ENCODE measurements around the gene PRSS2. TPM values are rescaled to one million over a fixed set of nuclear protein-coding genes. Genes with fewer than 3 reads are reported as not detected.

The PRSS2 gene
- total and polyA plus RNA-seq, 2 donors (not counting 1 experiment from before 2014, with no cell fraction given): not detected

DNA sequence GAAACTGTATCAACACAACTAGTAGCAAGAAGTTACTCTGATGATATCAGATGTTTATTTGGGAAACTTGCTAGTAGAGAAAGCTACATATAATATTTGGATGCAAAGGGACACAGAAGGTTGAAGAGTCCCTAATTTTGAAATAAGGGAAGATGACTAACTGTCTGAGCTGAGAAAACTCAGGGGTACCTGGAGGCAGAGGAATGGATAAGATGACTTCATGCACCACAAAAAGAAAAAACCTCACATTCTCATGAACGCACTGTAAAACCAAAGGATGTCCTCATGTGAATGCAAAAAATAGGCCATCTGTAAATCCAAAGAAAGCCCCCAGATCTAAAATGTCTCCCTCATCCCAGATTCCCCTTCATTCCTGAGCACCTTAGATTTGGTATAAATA lies 29.3 kb downstream of the PRSS2 start:
- H3K4me3 ChIP-seq (replicated peaks in 1 of 4; ENCODE audit: control extremely low read depth in 1 of 4, insufficient read depth in 1 of 4, low read depth in 3 of 4, low read length in 4 of 4): no peak overlapping the region
- H3K9me3 ChIP-seq (ENCODE audit: control insufficient read depth, insufficient read depth, low read depth, low read length): no peaks in the 10 kb centered on the region
- TF ChIP-seq, protein P1, sequence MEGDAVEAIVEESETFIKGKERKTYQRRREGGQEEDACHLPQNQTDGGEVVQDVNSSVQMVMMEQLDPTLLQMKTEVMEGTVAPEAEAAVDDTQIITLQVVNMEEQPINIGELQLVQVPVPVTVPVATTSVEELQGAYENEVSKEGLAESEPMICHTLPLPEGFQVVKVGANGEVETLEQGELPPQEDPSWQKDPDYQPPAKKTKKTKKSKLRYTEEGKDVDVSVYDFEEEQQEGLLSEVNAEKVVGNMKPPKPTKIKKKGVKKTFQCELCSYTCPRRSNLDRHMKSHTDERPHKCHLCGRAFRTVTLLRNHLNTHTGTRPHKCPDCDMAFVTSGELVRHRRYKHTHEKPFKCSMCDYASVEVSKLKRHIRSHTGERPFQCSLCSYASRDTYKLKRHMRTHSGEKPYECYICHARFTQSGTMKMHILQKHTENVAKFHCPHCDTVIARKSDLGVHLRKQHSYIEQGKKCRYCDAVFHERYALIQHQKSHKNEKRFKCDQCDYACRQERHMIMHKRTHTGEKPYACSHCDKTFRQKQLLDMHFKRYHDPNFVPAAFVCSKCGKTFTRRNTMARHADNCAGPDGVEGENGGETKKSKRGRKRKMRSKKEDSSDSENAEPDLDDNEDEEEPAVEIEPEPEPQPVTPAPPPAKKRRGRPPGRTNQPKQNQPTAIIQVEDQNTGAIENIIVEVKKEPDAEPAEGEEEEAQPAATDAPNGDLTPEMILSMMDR (conservative IDR thresholded peaks at IDR 0.05 in 1 of 2, IDR thresholded peaks at IDR 0.05 in 1 of 2; ENCODE audit: low read depth in 1 of 2, low read length in 2 of 2): no peak
- no peak for TF ChIP-seq EZH2 (IDR thresholded peaks at IDR 0.05; ENCODE audit: low read length, missing control alignments)
- no peak overlapping the region for H3K27ac ChIP-seq (ENCODE audit: insufficient read depth, low read length)
- no peaks in the 10 kb centered on the region for H3K4me1 ChIP-seq (ENCODE audit: control insufficient read depth, extremely low read depth, insufficient read depth, low read length)
- no peak overlapping the region for H2AFZ ChIP-seq (ENCODE audit: low read length)
- H3K79me2 ChIP-seq (ENCODE audit: control insufficient read depth, insufficient read depth, low read length): no peaks in the 10 kb centered on the region
- H4K20me1 ChIP-seq (ENCODE audit: control insufficient read depth, extremely low read depth, insufficient read depth, low read length): no peaks in the 10 kb centered on the region
- peak in 1 of 2 donors; percentile 24 for DNase-seq (ENCODE audit: low read depth in 2 of 2)
- H3K9ac ChIP-seq (ENCODE audit: insufficient read depth, low read length): no peak overlapping the region
- H3K36me3 ChIP-seq (ENCODE audit: control insufficient read depth, insufficient read depth, low read length): no peaks in the 10 kb centered on the region
- H3K27me3 ChIP-seq (ENCODE audit: control insufficient read depth, insufficient read depth, low read length): peaks cover 36% of the 10 kb centered on the region
- no peak overlapping the region for H3K4me2 ChIP-seq (ENCODE audit: extremely low read depth, insufficient read depth, low read length)

DNA sequence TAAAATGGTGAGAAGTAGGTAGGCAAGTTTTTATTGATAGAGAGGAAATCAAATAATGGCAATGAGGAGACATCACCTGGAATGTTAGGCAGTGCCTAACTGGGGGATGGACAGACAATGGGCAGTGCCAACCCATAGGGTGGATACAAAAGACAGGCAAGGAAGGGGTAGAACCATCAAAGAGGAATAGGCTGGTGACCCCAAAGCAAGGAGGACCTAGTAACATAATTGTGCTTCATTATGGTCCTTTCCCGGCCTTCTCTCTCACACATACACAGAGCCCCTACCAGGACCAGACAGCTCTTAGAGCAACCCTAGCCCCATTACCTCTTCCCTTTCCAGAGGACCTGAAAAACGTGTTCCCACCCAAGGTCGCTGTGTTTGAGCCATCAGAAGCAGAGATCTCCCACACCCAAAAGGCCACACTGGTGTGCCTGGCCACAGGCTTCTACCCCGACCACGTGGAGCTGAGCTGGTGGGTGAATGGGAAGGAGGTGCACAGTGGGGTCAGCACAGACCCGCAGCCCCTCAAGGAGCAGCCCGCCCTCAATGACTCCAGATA lies 30.0 kb downstream of the PRSS2 start:
- H3K4me2 ChIP-seq (ENCODE audit: extremely low read depth, insufficient read depth, low read length): no peak overlapping the region
- H3K79me2 ChIP-seq (ENCODE audit: control insufficient read depth, insufficient read depth, low read length): no peaks in the 10 kb centered on the region
- no peaks in the 10 kb centered on the region for H3K9me3 ChIP-seq (ENCODE audit: control insufficient read depth, insufficient read depth, low read depth, low read length)
- no peak for TF ChIP-seq EZH2 (IDR thresholded peaks at IDR 0.05; ENCODE audit: low read length, missing control alignments)
- TF ChIP-seq, protein P1 (conservative IDR thresholded peaks at IDR 0.05 in 1 of 2, IDR thresholded peaks at IDR 0.05 in 1 of 2; ENCODE audit: low read depth in 1 of 2, low read length in 2 of 2): no peak
- no peaks in the 10 kb centered on the region for H3K4me1 ChIP-seq (ENCODE audit: control insufficient read depth, extremely low read depth, insufficient read depth, low read length)
- no peak overlapping the region for H3K9ac ChIP-seq (ENCODE audit: insufficient read depth, low read length)
- no peaks in the 10 kb centered on the region for H4K20me1 ChIP-seq (ENCODE audit: control insufficient read depth, extremely low read depth, insufficient read depth, low read length)
- H3K27ac ChIP-seq (ENCODE audit: insufficient read depth, low read length): no peak overlapping the region
- no peak overlapping the region for H3K4me3 ChIP-seq (replicated peaks in 1 of 4; ENCODE audit: control extremely low read depth in 1 of 4, insufficient read depth in 1 of 4, low read depth in 3 of 4, low read length in 4 of 4)
- H2AFZ ChIP-seq (ENCODE audit: low read length): no peak overlapping the region
- H3K27me3 ChIP-seq (ENCODE audit: control insufficient read depth, insufficient read depth, low read length): peaks cover 34% of the 10 kb centered on the region
- H3K36me3 ChIP-seq (ENCODE audit: control insufficient read depth, insufficient read depth, low read length): no peaks in the 10 kb centered on the region
- no peak for DNase-seq (ENCODE audit: low read depth in 2 of 2)

DNA sequence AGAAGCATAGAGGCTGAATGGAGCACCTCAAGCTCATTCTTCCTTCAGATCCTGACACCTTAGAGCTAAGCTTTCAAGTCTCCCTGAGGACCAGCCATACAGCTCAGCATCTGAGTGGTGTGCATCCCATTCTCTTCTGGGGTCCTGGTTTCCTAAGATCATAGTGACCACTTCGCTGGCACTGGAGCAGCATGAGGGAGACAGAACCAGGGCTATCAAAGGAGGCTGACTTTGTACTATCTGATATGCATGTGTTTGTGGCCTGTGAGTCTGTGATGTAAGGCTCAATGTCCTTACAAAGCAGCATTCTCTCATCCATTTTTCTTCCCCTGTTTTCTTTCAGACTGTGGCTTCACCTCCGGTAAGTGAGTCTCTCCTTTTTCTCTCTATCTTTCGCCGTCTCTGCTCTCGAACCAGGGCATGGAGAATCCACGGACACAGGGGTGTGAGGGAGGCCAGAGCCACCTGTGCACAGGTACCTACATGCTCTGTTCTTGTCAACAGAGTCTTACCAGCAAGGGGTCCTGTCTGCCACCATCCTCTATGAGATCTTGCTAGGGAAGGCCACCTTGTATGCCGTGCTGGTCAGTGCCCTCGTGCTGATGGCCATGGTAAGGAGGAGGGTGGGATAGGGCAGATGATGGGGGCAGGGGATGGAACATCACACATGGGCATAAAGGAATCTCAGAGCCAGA lies 31.0 kb downstream of the PRSS2 start:
- Histone ChIP-seq H3K4me2 (ENCODE audit: extremely low read depth, insufficient read depth, low read length) (no peak overlapping the region), H3K27ac (ENCODE audit: insufficient read depth, low read length) (no peak overlapping the region), H3K4me1 (ENCODE audit: control insufficient read depth, extremely low read depth, insufficient read depth, low read length) (no peaks in the 10 kb centered on the region), H3K4me3 (replicated peaks in 1 of 4; ENCODE audit: control extremely low read depth in 1 of 4, insufficient read depth in 1 of 4, low read depth in 3 of 4, low read length in 4 of 4) (no peak overlapping the region), H3K27me3 (ENCODE audit: control insufficient read depth, insufficient read depth, low read length) (peaks cover 24% of the 10 kb centered on the region), H3K36me3 (ENCODE audit: control insufficient read depth, insufficient read depth, low read length) (no peaks in the 10 kb centered on the region), H3K9ac (ENCODE audit: insufficient read depth, low read length) (no peak overlapping the region), H2AFZ (ENCODE audit: low read length) (no peak overlapping the region), H3K9me3 (ENCODE audit: control insufficient read depth, insufficient read depth, low read depth, low read length) (no peaks in the 10 kb centered on the region), H3K79me2 (ENCODE audit: control insufficient read depth, insufficient read depth, low read length) (no peaks in the 10 kb centered on the region), H4K20me1 (ENCODE audit: control insufficient read depth, extremely low read depth, insufficient read depth, low read length) (no peaks in the 10 kb centered on the region)
- no peak for TF ChIP-seq EZH2 (IDR thresholded peaks at IDR 0.05; ENCODE audit: low read length, missing control alignments)
- TF ChIP-seq, protein P1 (conservative IDR thresholded peaks at IDR 0.05 in 1 of 2, IDR thresholded peaks at IDR 0.05 in 1 of 2; ENCODE audit: low read depth in 1 of 2, low read length in 2 of 2): no peak
- DNase-seq (ENCODE audit: low read depth in 2 of 2): no peak
